EH (cell line): ENCODE measurements around the gene LY6G6C.

Source experiments
- DNase-seq: peaks from one replicate; pipeline ENCODE4 v3.0.0-alpha.2; 2015; ENCODE audit warnings: low read depth

LY6G6C gene

GRCh38 chr6:31721351-31722020 lies at the start of gene LY6G6C:
Gene LY6G6C, minus strand, starts transcription at chr6:31721746. Its CDS starts 67 bp downstream, at chr6:31721679.
- DNase-seq: peak; percentile 25

GRCh38 chr6:31770860-31771259 lies 49.3 kb upstream of the LY6G6C start:
- DNase-seq: no peak

GRCh38 chr6:31769684-31770371 lies 48.3 kb upstream of the LY6G6C start:
- peak; percentile 66 for DNase-seq

GRCh38 chr6:31768363-31769257 lies 47.1 kb upstream of the LY6G6C start:
- no peak for DNase-seq

DNA sequence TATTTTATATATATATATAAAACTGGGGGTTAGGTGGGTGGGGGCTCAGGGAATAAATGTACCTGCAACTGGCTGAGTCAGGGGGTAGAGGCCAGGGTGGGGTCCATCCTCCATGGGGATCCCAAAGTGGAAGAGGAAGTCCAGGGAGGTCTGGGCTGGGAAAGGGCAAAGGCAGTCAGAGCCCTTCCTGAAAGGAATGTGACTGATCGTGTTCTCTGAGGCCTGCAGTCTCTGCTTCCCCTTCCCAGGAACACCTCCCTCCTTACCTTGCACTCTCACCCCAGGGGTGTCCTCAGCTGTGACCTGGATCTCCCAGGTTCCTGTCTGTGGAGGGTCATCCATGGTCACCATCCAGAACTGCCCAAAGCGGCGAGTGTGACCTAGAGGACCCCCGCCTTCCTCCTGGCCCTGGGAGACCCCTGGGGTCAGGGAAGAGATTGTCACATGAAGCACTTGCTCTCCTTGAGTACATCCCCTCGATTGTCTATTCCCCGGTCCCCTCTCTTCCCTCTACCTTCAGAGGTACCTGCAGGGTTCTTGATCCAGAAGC lies 45.6 kb upstream of the LY6G6C start:
- no peak for DNase-seq

DNA sequence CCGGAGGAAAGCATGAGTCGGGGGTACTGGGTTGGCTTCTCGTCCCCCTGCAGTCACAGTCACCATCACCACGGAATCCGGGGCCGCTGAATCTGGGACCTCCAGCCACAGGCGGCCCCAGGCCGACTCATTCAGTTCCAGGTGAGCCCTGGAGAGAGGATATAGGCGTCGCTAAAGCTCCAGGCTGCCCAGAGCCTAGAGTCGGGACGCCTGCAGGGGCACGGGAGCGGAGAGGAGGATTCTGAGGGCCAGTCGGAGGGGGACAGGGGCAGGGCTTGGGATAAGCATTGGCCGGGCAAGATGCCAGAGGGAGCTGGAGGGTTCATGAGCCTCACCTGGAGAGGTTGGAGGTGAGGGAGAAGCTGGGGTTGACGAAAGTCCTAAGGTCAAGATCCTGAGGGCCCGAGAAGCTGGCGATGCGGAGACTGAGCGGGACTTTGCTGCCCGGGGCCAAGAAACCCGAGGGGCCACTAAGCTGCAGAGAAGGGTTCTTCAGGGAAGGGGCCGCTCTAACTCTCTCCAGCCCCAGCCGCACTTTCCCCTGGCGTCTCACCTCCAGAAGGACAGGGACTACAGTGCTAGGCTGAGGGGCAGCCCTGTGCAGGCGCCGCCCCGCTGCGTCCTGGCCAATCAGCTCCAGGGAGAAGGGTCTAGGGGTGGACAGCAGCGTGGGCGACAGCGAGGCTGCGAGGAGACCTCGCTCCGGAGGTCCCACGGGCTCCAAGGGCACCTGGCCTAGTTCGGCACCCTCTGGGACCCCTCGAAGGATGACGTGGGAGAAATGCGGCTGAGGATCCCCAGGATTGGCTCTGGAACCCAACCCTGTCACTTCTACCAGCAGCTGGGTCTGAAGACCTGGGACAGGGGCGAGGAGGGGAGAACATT lies 44.6 kb upstream of the LY6G6C start:
- DNase-seq: peak; percentile 40

DNA sequence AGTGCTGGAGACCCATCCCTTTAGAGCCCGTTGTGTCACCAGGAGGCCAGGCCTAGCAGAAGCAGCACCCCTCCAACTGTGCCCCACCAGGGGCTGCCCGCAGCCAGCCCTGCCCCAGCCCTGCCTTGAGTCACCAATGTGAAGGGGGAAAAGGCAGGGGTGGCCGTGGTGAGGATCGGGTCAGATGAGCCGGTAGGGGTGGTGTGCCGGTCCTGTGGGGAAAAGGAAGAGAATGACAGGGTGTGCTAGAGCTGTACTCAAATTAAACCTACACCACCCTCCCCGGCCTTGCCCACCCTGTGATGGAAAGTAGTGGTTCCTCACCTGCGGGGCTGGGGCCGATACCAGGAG lies 44.0 kb upstream of the LY6G6C start:
- DNase-seq: no peak

DNA sequence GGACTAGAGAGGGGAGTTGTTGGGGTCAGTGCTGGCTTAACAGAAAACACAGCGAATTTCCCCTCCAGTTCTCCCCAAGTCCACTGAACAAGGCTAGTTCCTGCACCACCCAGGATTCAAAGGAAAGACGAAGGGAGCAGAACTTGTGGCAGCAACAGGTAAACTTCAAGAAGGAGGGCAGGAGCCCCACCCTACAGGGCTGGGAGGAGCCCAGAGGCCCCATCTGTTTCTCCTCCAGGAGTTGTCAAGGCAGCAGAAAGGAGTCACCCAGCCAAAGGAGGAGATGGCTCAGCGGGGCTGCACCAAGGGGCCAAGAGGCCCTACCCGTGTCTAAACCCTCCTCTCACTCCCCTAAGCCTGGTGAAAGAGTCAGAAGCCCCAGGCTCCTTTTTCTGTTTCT lies 42.7 kb upstream of the LY6G6C start:
- DNase-seq: no peak

GRCh38 chr6:31763619-31763940 lies 42.0 kb upstream of the LY6G6C start:
- DNase-seq: peak; percentile 86

GRCh38 chr6:31762878-31763618 lies 41.5 kb upstream of the LY6G6C start:
- DNase-seq: no peak

DNA sequence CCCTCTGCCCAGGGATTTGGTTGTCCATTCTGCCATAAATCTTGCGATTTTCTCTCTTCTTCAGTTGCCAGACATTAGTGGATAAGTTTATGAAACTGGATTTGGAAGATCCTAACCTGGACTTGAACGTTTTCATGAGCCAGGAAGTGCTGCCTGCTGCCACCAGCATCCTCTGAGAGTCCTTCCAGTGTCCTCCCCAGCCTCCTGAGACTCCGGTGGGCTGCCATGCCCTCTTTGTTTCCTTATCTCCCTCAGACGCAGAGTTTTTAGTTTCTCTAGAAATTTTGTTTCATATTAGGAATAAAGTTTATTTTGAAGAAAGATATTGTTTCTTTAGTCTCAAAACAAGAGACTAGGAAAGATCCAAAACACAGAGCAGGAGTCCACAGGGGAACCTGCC lies 40.8 kb upstream of the LY6G6C start, which contains the start of gene SAPCD1:
Gene SAPCD1 (plus strand): TSS at position 301 of the 400 bp plus-strand sequence. CDS start 399 bp downstream, outside the sequence.
- DNase-seq: no peak

GRCh38 chr6:31761343-31761742 lies 39.8 kb upstream of the LY6G6C start:
- no peak for DNase-seq

DNA sequence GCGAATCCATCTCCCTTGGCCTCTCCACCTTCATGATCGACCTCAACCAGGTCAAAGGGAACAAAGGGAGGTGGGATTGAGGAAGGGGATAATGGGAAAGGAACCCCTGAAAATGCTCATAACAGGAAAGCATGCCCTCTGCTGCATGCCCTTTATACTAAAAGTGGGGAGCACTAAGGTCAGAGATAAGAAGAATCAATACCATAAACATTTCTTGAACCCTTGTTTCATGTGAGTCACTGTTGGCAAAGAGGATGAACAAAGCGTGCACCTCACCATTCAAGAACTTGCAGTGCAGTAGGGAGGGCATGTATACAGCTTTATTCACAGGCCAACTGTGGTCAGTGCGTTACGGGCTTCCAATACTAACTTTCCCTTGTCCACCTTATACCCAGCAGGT lies 39.2 kb upstream of the LY6G6C start:
- no peak for DNase-seq

DNA sequence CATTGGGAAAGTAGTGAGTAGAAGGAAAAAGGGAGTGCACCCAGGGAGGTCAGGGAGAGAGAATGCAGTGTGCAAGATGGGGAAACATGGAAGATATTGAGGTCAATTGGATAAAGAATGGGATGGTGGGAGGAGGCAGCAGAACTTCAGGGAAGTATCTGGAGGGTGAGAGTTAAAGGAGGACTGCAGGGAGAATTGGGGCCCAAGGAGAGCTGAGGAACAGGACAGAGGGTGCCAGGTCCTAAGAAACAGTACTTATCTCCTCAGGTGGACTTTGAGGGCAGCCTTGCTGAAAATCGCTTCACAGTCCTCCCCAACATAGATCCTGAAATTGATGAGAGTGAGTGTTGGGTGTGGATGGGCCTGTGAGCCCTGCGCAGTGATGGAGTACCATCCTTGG lies 36.7 kb upstream of the LY6G6C start:
- DNase-seq: no peak

DNA sequence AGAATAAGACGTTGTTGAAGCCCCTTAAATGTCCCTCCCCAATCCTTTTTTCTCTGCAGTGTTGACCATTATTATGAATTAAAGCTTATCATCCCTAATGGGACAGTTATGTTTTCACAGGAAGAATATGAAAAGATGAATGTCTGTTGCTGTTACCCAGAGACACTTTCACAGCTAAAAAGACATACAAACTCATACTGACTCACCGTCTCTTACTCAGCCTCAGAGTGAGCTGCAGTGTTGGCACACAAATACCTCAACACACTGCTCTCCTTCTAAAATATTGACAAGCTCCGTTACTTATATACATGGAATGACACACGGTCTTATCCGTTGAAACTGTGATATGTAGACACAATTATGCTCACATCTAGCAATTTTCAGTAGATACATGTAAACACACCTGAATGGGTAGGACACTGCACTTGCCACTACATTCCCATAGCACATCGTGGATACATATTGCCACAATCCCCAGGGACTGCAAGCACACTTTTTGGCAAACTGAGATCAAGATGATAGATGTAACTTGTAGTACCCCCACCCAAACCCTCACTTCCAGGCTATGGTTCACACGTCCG lies 31.3 kb upstream of the LY6G6C start:
- DNase-seq: peak; percentile 77

DNA sequence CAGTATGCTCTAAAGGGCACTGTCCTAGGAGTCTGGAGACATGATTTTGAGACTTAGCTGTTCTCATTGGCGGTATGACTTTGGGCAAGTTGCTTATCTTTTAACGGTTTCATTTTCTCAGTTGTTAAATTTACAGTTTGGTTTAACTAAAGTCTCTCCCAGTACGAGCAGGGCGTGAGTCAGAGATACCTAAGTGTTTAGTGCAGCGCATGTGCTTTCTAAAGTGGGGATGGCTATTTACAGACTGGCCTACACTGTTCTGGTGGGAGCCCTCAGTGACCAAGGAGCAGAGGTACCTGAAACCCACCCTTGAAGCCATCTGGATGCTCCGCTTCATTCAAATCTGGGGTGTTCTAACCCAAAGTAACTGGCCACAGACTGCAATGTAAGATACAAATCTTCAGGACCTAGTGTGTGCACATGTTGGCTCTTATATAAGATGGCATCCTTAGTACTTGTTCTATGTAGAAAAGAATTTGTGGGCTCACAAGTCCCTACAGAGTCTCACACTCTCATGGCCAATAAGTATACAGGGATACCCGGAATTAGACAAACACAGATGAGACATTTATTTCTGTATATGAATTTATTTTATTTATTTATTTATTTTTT lies 29.0 kb upstream of the LY6G6C start:
- DNase-seq: peak; percentile 67

- no peak for DNase-seq
Measured at GRCh38 chr6:31749301-31750036, 27.9 kb upstream of the LY6G6C start.

DNA sequence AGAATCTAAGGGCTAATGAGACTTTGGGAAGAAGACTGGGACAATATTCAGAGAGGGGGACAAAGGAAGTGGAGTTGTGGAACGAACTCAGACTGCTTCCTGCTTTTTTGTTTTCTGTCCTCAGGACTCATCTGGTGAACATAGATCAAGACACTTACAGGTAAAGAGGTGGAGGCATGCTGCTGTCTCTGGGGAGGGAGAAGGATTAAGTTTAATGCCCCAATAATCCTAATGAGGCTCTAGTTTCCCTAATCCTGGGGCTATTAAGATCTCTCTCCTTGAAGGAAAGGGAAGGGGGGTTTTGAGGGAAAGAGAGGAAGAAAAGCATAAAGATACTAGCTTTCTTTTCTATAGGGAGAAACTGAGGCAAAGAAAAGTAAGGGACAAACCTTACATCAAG lies 22.9 kb upstream of the LY6G6C start:
- no peak for DNase-seq

- no peak for DNase-seq
Measured at GRCh38 chr6:31742894-31743293, 21.3 kb upstream of the LY6G6C start.
